Measurements from ENCODE around the gene TKFC.

DNA sequence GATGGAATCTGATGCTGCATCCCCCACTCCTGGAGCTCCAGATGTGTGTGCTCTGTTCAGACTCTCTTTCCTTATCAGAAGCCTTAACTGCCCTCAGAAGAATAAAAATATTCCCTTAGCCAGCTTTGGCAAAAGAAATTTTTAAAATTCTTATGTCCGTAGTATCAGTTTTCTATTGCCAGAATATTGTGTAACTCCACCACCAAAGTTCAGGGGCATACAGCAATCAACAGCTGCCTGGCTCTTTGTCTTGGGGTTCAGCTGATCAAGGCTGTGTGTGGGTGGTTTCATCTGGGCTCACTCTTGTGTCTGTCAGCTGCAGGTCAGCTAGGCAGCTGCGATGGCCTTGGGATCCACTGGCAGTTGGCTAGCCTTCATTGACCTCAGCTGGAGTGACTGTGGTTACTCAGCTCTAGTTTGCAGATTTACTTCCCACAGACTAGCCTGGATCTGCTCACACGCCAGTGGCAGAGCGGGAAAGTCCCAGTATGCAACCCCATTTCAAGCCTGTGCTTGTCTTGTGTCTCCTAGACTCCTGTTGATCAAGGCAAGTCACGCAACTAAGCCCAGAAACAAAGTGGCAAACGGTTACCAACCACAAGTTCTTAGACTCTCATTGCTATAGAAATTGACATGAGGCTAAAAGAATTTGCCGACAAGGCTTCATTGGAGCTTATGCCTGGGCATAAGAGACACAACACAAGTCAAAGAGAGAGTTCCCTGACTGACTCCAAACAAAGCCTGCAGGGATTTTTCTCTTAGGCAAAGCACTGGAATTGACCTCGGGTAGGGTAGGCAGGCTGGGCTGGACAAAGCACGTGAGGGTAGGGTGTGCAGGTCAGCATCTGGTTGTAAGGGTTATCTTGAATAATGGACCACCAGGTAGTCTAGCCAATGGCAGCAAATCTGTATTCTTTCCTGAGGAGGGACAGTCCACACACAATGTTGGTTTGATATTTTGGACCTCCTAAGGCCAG is 36.6 kb downstream of the TKFC start:
- TF ChIP-seq, protein P1, sequence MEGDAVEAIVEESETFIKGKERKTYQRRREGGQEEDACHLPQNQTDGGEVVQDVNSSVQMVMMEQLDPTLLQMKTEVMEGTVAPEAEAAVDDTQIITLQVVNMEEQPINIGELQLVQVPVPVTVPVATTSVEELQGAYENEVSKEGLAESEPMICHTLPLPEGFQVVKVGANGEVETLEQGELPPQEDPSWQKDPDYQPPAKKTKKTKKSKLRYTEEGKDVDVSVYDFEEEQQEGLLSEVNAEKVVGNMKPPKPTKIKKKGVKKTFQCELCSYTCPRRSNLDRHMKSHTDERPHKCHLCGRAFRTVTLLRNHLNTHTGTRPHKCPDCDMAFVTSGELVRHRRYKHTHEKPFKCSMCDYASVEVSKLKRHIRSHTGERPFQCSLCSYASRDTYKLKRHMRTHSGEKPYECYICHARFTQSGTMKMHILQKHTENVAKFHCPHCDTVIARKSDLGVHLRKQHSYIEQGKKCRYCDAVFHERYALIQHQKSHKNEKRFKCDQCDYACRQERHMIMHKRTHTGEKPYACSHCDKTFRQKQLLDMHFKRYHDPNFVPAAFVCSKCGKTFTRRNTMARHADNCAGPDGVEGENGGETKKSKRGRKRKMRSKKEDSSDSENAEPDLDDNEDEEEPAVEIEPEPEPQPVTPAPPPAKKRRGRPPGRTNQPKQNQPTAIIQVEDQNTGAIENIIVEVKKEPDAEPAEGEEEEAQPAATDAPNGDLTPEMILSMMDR (IDR thresholded peaks at IDR 0.05), result no peak
- TF ChIP-seq POLR2A (IDR thresholded peaks at IDR 0.05), result peak in 1 of 2 donors; percentile 42

All from adrenal gland (tissue), 5 donors.